CD4-positive, alpha-beta T cell (primary cell): Measurements from ENCODE around the gene MYT1. TPM values are rescaled to one million over a fixed set of nuclear protein-coding genes. Genes with fewer than 3 reads are reported as not detected.

Experiments
- ATAC-seq: fragments of 200-7000 bp; cut with Tn5 transposase; one replicate; pipeline ENCODE4 v1.10.0; 2022; ENCODE audit warnings: mild to moderate bottlenecking; ENCODE audit not compliant: poor library complexity
- CTCF ChIA-PET: fragments of 350-600 bp; sonication (Branson Sonifier 250); formaldehyde crosslinking; loops from one replicate; lab custom pipeline; 2021; ENCODE audit warnings: antibody characterized with exemption, inconsistent platforms; lab: Charles Lee
- POLR2A ChIA-PET: fragments of 350-600 bp; sonication (Branson Sonifier 250); formaldehyde crosslinking; loops from one replicate; lab custom pipeline; 2021; ENCODE audit warnings: antibody characterized with exemption, inconsistent platforms; lab: Charles Lee
- DNase-seq, 14 experiments: peaks; one replicate each; pipeline ENCODE4 v3.0.0-alpha.2; 2013 to 2020; ENCODE audit warnings: mixed read lengths in 2 of 14
- H3K27ac ChIP-seq, 2 donors: one replicate each; pipeline versions ENCODE4 v1.5.1 to v1.7.0; 2013; ENCODE audit warnings: low read length in 2 of 2, low read depth in 1 of 2, mild to moderate bottlenecking in 1 of 2
- H3K27me3 ChIP-seq, 2 experiments: 1 replicate in 1 of 2; 2 replicates in 1 of 2; pipeline versions ENCODE4 v1.6.1 to v1.7.0; 2013; ENCODE audit warnings: low read length in 2 of 2, control low read depth in 1 of 2, mild to moderate bottlenecking in 1 of 2, moderate library complexity in 1 of 2; ENCODE audit not compliant: insufficient read depth in 2 of 2, control insufficient read depth in 1 of 2
- H3K36me3 ChIP-seq: one replicate; pipeline ENCODE4 v1.6.1; 2013; ENCODE audit warnings: low read length, control low read depth; ENCODE audit not compliant: insufficient read depth
- H3K4me1 ChIP-seq: one replicate; pipeline ENCODE4 v1.6.1; 2013; ENCODE audit warnings: low read length, control low read depth; ENCODE audit not compliant: insufficient read depth
- H3K4me3 ChIP-seq: one replicate; pipeline ENCODE4 v1.5.1; 2013; ENCODE audit warnings: mild to moderate bottlenecking, low read length, moderate library complexity
- H3K9me3 ChIP-seq, 2 experiments: 1 replicate in 1 of 2; 2 replicates in 1 of 2; pipeline versions ENCODE4 v1.6.1 to v1.7.0; 2013; ENCODE audit warnings: low read length in 2 of 2, mild to moderate bottlenecking in 2 of 2, control low read depth in 1 of 2, moderate library complexity in 1 of 2; ENCODE audit not compliant: control insufficient read depth in 1 of 2, insufficient read depth in 1 of 2
- H3K27ac Mint-ChIP-seq: one replicate; pipeline ENCODE4 v1.8.0; 2020; ENCODE audit warnings: mixed read lengths
- H3K27me3 Mint-ChIP-seq: one replicate; pipeline ENCODE4 v1.8.0; 2021; ENCODE audit warnings: mixed read lengths
- H3K36me3 Mint-ChIP-seq: one replicate; pipeline ENCODE4 v1.8.0; 2021; ENCODE audit warnings: low read depth, mixed read lengths
- H3K4me1 Mint-ChIP-seq: one replicate; pipeline ENCODE4 v1.8.0; 2021; ENCODE audit warnings: low read depth, mixed read lengths
- H3K4me3 Mint-ChIP-seq: one replicate; pipeline ENCODE4 v1.8.0; 2020; ENCODE audit warnings: mild to moderate bottlenecking, mixed read lengths
- H3K9me3 Mint-ChIP-seq: one replicate; pipeline ENCODE4 v1.8.0; 2020; ENCODE audit warnings: mixed read lengths
- CTCF ChIP-seq: fragments of 200-600 bp; IDR thresholded peaks from one replicate; pipeline ENCODE4 v1.8.0; 2022; ENCODE audit warnings: antibody characterized with exemption, mild to moderate bottlenecking
- intact Hi-C, 2 experiments: fragments of 100-400 bp; cut with DNase I in 1 of 2; cut with micrococcal nuclease in 1 of 2; formaldehyde crosslinking; loops; one replicate each; pipeline versions ENCODE4 v1.15.1 to v1.9.0; 2023 to 2025; cut with DNase I, micrococcal nuclease
- total RNA-seq, 174 experiments: library from RNA in 2 of 174; stranded (reverse) in 2 of 174; gene quantifications; one replicate each; pipeline ENCODE4 v1.2.3 and lab custom pipeline; 2021 to 2026

MYT1 gene
- total RNA-seq, 2 experiments from 2014 or later: 1.0 TPM; not detected in 1

- no peak overlapping the region for H3K27ac Mint-ChIP-seq
- ATAC-seq (no peak), DNase-seq (no peak)
- no peaks in the 10 kb centered on the region for H3K9me3 Mint-ChIP-seq
- no peak overlapping the region for H3K27ac ChIP-seq
- H3K4me3 Mint-ChIP-seq: no peak overlapping the region
- H3K4me3 ChIP-seq: no peak overlapping the region
- H3K27me3 Mint-ChIP-seq: peaks cover 4% of the 10 kb centered on the region
- H3K36me3 ChIP-seq: no peaks in the 10 kb centered on the region
- intact Hi-C loops: no loop called here
- ChIA-PET CTCF (no interaction called here), POLR2A (no interaction called here)
- H3K4me1 Mint-ChIP-seq: peaks cover 39% of the 10 kb centered on the region
- H3K4me1 ChIP-seq: peaks cover 54% of the 10 kb centered on the region
- peaks cover 0 to 3% of the 10 kb centered on the region in 2 experiments for H3K27me3 ChIP-seq
- no peaks in the 10 kb centered on the region for H3K9me3 ChIP-seq
- TF ChIP-seq CTCF: no peak
- H3K36me3 Mint-ChIP-seq: no peaks in the 10 kb centered on the region
Measured at GRCh38 chr20:64228751-64229506, 64.7 kb downstream of the MYT1 start.

- intact Hi-C loops: no loop called here
- no peak for TF ChIP-seq CTCF
- H3K9me3 ChIP-seq: no peaks in the 10 kb centered on the region
- DNase-seq: no peak
- peaks cover 40% of the 10 kb centered on the region for H3K4me1 Mint-ChIP-seq
- H3K36me3 ChIP-seq: no peaks in the 10 kb centered on the region
- ChIA-PET CTCF (no interaction called here), POLR2A (no interaction called here)
- H3K36me3 Mint-ChIP-seq: no peaks in the 10 kb centered on the region
- no peaks in the 10 kb centered on the region for H3K27me3 Mint-ChIP-seq
- H3K27ac Mint-ChIP-seq: no peak overlapping the region
- ATAC-seq: no peak
- H3K27me3 ChIP-seq: peaks cover 0 to 3% of the 10 kb centered on the region in 2 experiments
- no peak overlapping the region for H3K27ac ChIP-seq
- no peak overlapping the region for H3K4me3 Mint-ChIP-seq
- H3K9me3 Mint-ChIP-seq: no peaks in the 10 kb centered on the region
- no peak overlapping the region for H3K4me3 ChIP-seq
- peaks cover 49% of the 10 kb centered on the region for H3K4me1 ChIP-seq
Measured at GRCh38 chr20:64229507-64230061, 65.3 kb downstream of the MYT1 start.

- Histone ChIP-seq H3K36me3 (no peaks in the 10 kb centered on the region), H3K27ac (no peak overlapping the region), H3K4me1 (peaks cover 43% of the 10 kb centered on the region), H3K9me3 (no peaks in the 10 kb centered on the region), H3K4me3 (no peak overlapping the region), H3K27me3 (peaks cover 0 to 3% of the 10 kb centered on the region in 2 experiments)
- TF ChIP-seq CTCF: no peak
- no peak for ATAC-seq
- no peak for DNase-seq
- POLR2A ChIA-PET: no interaction called here
- peaks cover 40% of the 10 kb centered on the region for H3K4me1 Mint-ChIP-seq
- H3K36me3 Mint-ChIP-seq: no peaks in the 10 kb centered on the region
- no peaks in the 10 kb centered on the region for H3K9me3 Mint-ChIP-seq
- H3K27ac Mint-ChIP-seq: no peak overlapping the region
- CTCF ChIA-PET: no interaction called here
- intact Hi-C loops: no loop called here
- H3K27me3 Mint-ChIP-seq: no peaks in the 10 kb centered on the region
- no peak overlapping the region for H3K4me3 Mint-ChIP-seq
Measured at GRCh38 chr20:64230461-64231145, 66.4 kb downstream of the MYT1 start.
